T-helper 1 cell (primary cell): ENCODE measurements around the gene GTF3A.
A peak's percentile ranks its signal among the peaks of the same experiment; 100 is the strongest.

Experiments used
- DNase-seq, 5 donors: peaks; one replicate each; pipeline ENCODE4 v3.0.0-alpha.2; 2012 to 2020

The GTF3A gene

DNA sequence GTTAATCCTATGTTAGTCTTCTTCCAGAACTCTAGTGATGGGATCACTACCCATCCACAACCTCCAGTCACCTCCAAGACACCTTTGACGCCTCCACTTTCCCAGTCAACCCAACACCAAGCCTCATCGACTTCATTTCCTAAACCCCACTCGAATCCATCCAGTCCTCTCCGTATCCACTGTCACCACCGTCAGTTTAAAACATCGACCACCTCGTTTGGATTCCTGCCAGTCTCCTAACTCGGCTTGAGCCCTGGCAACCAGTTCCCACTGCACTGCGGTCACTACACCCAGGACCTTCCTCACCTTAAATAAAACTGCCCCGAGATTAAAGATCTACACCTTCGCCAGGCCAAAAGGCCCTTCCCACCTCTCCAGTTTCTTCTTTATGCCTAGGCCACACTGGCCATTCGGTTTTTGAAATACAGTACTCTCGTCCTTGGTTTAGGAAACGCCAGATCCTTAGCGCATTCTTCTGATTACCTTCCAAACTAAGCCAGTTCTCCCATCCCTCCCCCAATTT lies 24.7 kb downstream of the GTF3A start:
- no peak for DNase-seq

- peak; percentile 93 to 98 (median 96) for DNase-seq
These were observed 25.8 kb downstream of the GTF3A start, which contains the start of gene MTIF3 for GRCh38 chr13:27449936-27450828. MTIF3 (minus strand) TSS chr13:27450564; CDS start chr13:27440448, 10,116 bp downstream.

GRCh38 chr13:27450921-27451471 lies 26.6 kb downstream of the GTF3A start:
- DNase-seq = peak in 3 of 5 donors; percentile 12 to 42 (median 33)

GRCh38 chr13:27455331-27455855 lies 31.0 kb downstream of the GTF3A start:
- DNase-seq = peak in 1 of 5 donors; percentile 39

DNA sequence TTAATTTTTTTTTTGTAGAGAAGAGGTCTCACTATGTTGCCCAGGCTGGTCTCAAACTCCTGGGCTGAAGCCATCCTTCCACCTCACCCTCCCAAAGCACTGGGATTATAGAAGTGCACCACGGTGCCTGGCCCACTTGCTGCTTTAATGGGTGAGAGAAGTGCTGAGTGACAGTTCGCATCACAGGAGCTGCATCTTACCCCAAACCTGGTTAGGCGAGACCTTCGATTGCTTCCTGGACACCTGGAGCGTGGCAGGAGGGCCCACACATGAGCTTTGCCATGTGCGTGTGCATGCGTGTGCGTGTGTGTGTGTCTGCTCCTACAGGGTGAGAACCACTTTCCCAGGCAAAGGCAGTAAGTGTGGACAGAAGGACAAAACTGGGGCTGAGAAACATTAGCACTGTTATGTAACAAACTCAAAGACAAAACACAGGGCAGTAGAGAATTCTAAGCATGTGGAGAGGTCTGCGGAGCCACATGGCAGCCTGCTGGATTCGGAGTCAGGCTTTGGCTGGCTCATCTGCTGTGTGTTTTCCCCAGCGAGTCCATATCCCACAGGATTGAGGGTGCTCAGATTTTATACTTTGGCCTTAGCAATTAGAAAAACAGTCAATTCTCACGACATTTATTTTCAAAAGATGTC lies 37.6 kb downstream of the GTF3A start:
- no peak for DNase-seq

DNA sequence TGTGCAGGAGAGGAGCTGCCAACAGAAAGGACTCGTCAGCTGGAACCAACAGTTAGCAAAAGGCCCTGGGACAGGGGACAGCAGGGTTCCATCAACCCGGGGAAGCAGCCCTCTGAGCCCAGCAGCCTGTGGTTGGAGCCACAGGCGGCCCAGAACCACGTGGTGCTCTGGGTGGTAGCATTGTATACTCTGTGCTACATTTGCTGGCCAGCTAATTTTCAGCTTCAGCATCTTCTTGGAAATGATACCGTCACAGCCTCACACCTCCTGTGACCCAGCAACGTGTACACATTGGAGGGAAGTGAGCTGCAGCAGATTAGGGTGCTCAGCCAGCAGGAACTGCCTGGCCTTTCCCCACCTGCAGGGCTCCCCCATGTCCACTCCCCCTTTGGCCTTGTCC lies 39.1 kb downstream of the GTF3A start:
- peak in 1 of 5 donors; percentile 29 for DNase-seq

GRCh38 chr13:27465611-27466010 lies 41.2 kb downstream of the GTF3A start:
- DNase-seq = no peak

DNA sequence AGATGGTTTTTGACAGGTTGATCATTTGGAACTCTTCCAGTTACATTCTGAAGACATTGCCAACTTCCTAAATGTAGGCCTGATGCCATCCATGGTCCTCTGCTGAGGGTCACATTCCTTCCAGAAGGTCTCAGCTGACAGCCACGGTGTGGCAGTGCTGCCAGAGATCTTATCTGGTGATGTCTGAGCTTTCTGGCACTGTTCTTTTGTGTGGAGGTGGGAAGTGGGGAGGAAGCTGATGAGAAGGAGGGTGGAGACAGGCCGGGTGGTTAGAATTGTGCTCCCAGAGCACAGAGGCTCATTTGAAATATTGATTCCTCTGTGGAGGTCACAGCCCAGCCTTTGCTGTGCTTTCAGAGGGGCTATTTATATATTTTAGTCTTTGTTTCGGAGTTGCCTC lies 42.1 kb downstream of the GTF3A start:
- no peak for DNase-seq

GRCh38 chr13:27470075-27470820 lies 45.8 kb downstream of the GTF3A start:
- DNase-seq = no peak

- DNase-seq = no peak
These were observed 48.0 kb downstream of the GTF3A start for GRCh38 chr13:27472441-27472840.

- no peak for DNase-seq
These were observed 48.5 kb downstream of the GTF3A start for GRCh38 chr13:27472941-27473340.

- DNase-seq = no peak
These were observed 50.4 kb downstream of the GTF3A start for GRCh38 chr13:27474751-27475268.

DNA sequence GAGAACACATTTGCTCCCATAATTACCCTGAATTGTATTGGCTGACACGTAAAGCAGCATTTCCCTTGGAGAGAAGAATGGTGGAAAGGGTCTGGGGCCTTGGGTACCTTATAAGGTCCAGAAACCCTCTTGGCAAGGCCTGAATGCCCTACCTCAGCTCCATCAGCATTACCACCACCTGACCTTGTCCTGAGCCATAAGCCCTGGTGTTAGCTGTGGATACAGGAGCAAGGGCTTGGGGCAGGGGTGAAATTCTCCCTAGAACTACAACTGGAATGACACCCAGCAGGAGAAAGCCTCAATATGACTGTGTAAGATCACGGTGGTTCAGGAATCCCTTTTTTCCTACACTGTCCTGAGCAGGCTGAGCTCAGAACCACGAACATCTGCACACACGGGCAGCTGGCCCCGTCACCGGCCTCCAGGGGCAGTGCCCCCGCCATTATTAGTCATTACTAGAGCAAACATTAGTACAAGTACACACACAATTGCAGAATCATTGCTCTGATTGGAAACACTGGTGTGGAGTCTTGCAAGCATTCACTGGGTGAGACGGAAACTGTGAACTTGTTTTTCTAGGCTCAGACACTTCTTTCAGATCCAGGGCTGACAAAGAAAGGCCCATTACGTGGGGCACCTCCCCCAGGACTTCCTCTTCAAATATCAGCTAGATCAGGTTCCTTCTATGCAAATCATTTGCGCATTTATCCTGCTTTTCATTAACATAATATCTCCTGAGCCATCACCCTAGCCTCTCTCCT lies 52.7 kb downstream of the GTF3A start:
- DNase-seq = peak in 2 of 5 donors; percentile 8 to 11

GRCh38 chr13:27481766-27482165 lies 57.3 kb downstream of the GTF3A start:
- peak in 1 of 5 donors; percentile 19 for DNase-seq

- no peak for DNase-seq
These were observed 58.6 kb downstream of the GTF3A start for GRCh38 chr13:27482983-27483382.

GRCh38 chr13:27483421-27483820 lies 59.0 kb downstream of the GTF3A start:
- no peak for DNase-seq
